H9 (cell line): ENCODE measurements around the gene IL1RAPL2. TPM values are rescaled to one million over a fixed set of nuclear protein-coding genes. Genes with fewer than 3 reads are reported as not detected.

ENCODE experiments used
- DNase-seq: peaks from one replicate; pipeline ENCODE4 v3.0.0-alpha.2; 2017
- H2AFZ ChIP-seq: one replicate; pipeline ENCODE4 v1.6.1; 2013; ENCODE audit warnings: mild to moderate bottlenecking, low read length, control low read depth, moderate library complexity
- H2AK5ac ChIP-seq: 2 replicates; pipeline ENCODE4 v1.6.1; 2013; ENCODE audit warnings: low read length, control low read depth, mixed read lengths; ENCODE audit not compliant: insufficient read length
- H2BK120ac ChIP-seq: one replicate; pipeline ENCODE4 v1.6.1; 2013; ENCODE audit warnings: low read depth, mild to moderate bottlenecking, low read length, control low read depth, inconsistent platforms; ENCODE audit not compliant: poor library complexity, severe bottlenecking
- H2BK12ac ChIP-seq: 2 replicates; pipeline ENCODE4 v1.6.1; 2013; ENCODE audit warnings: low read length, control low read depth, mixed read lengths, low read depth; ENCODE audit not compliant: insufficient read length
- H2BK15ac ChIP-seq: 2 replicates; pipeline ENCODE4 v1.6.1; 2013; ENCODE audit warnings: low read depth, low read length, control low read depth
- H2BK20ac ChIP-seq: one replicate; pipeline ENCODE4 v1.6.1; 2013; ENCODE audit warnings: low read depth, mild to moderate bottlenecking, low read length, control low read depth, inconsistent platforms; ENCODE audit not compliant: poor library complexity, severe bottlenecking
- H2BK5ac ChIP-seq: 2 replicates; pipeline ENCODE4 v1.6.1; 2013; ENCODE audit warnings: low read length, control low read depth, mixed read lengths; ENCODE audit not compliant: insufficient read length
- H3K14ac ChIP-seq: 2 replicates; pipeline ENCODE4 v1.6.1; 2013; ENCODE audit warnings: low read length, control low read depth; ENCODE audit not compliant: insufficient read depth
- H3K18ac ChIP-seq: 2 replicates; pipeline ENCODE4 v1.6.1; 2013; ENCODE audit warnings: low read depth, mild to moderate bottlenecking, mixed read lengths, low read length, control low read depth; ENCODE audit not compliant: insufficient read length
- H3K23ac ChIP-seq: 2 replicates; pipeline ENCODE4 v1.6.1; 2013; ENCODE audit warnings: low read length, control low read depth, mixed read lengths, low read depth; ENCODE audit not compliant: insufficient read length
- H3K23me2 ChIP-seq: 2 replicates; pipeline ENCODE4 v1.6.1; 2013; ENCODE audit warnings: low read depth, mild to moderate bottlenecking, mixed read lengths, low read length, control low read depth; ENCODE audit not compliant: insufficient read length, poor library complexity, severe bottlenecking
- H3K27ac ChIP-seq: 2 replicates; pipeline ENCODE4 v1.5.1; 2013; ENCODE audit warnings: low read length, control low read depth, mixed read lengths, low read depth; ENCODE audit not compliant: insufficient read length
- H3K27me3 ChIP-seq: 2 replicates; pipeline ENCODE4 v1.6.1; 2013; ENCODE audit warnings: low read length, control low read depth, inconsistent platforms; ENCODE audit not compliant: insufficient read depth
- H3K4ac ChIP-seq: 2 replicates; pipeline ENCODE4 v1.6.1; 2013; ENCODE audit warnings: low read depth, mild to moderate bottlenecking, control low read depth, inconsistent platforms, low read length, moderate library complexity
- H3K4me1 ChIP-seq: 2 replicates; pipeline ENCODE4 v1.6.1; 2013; ENCODE audit warnings: low read length, control low read depth, inconsistent platforms; ENCODE audit not compliant: insufficient read depth
- H3K4me2 ChIP-seq: 2 replicates; pipeline ENCODE4 v1.6.1; 2013; ENCODE audit warnings: low read length, control low read depth, mixed read lengths; ENCODE audit not compliant: insufficient read length, insufficient read depth
- H3K56ac ChIP-seq: 2 replicates; pipeline ENCODE4 v1.6.1; 2013; ENCODE audit warnings: low read depth, mild to moderate bottlenecking, mixed read lengths, low read length, control low read depth; ENCODE audit not compliant: insufficient read length
- H3K79me1 ChIP-seq: 2 replicates; pipeline ENCODE4 v1.6.1; 2013; ENCODE audit warnings: low read depth, mild to moderate bottlenecking, moderate library complexity, low read length, control low read depth, inconsistent platforms; ENCODE audit not compliant: insufficient read depth, poor library complexity, severe bottlenecking
- H3K79me2 ChIP-seq: 2 replicates; pipeline ENCODE4 v1.6.1; 2013; ENCODE audit warnings: low read length, control low read depth, inconsistent platforms; ENCODE audit not compliant: insufficient read depth
- H3K9ac ChIP-seq: 2 replicates; pipeline ENCODE4 v1.6.1; 2013; ENCODE audit warnings: low read length, control low read depth, mixed read lengths; ENCODE audit not compliant: insufficient read length; ENCODE audit errors: extremely low read depth
- H3K9me3 ChIP-seq: one replicate; pipeline ENCODE4 v1.6.1; 2013; ENCODE audit warnings: low read depth, low read length, inconsistent platforms; ENCODE audit not compliant: control insufficient read depth
- H3T11ph ChIP-seq: one replicate; pipeline ENCODE4 v1.6.1; 2013; ENCODE audit warnings: mild to moderate bottlenecking, low read length, control low read depth, inconsistent platforms
- H4K20me1 ChIP-seq: one replicate; pipeline ENCODE4 v1.6.1; 2013; ENCODE audit not compliant: control insufficient read depth, insufficient read length, insufficient read depth
- H4K5ac ChIP-seq: 2 replicates; pipeline ENCODE4 v1.6.1; 2013; ENCODE audit warnings: low read depth, mild to moderate bottlenecking, mixed read lengths, low read length, control low read depth; ENCODE audit not compliant: insufficient read length
- H4K8ac ChIP-seq: replicated peaks from 2 replicates; pipeline ENCODE4 v1.6.1; 2013; ENCODE audit warnings: low read length, control low read depth, mixed read lengths, low read depth; ENCODE audit not compliant: insufficient read length
- H4K91ac ChIP-seq: 2 replicates; pipeline ENCODE4 v1.6.1; 2013; ENCODE audit warnings: low read depth, mild to moderate bottlenecking, moderate library complexity, mixed read lengths, low read length, control low read depth; ENCODE audit not compliant: insufficient read length
- H3K27ac Mint-ChIP-seq, 3 experiments: 2 replicates in 2 of 3; 3 replicates in 1 of 3; pipeline ENCODE4 v1.8.0; 2020 to 2021; ENCODE audit warnings: mixed read lengths in 3 of 3, mild to moderate bottlenecking in 1 of 3, moderate library complexity in 1 of 3
- H3K27me3 Mint-ChIP-seq: 2 replicates; pipeline ENCODE4 v1.8.0; 2021; ENCODE audit warnings: low read depth, mild to moderate bottlenecking, moderate library complexity, mixed read lengths
- H3K36me3 Mint-ChIP-seq, 3 experiments: 2 replicates in 2 of 3; 3 replicates in 1 of 3; pipeline ENCODE4 v1.8.0; 2020 to 2021; ENCODE audit warnings: low read depth in 3 of 3, mixed read lengths in 3 of 3; ENCODE audit not compliant: insufficient read depth in 1 of 3
- H3K4me1 Mint-ChIP-seq, 2 experiments: 2 replicates each; pipeline ENCODE4 v1.8.0; 2020; ENCODE audit warnings: mixed read lengths in 2 of 2
- H3K4me3 Mint-ChIP-seq, 2 experiments: 2 replicates in 1 of 2; 3 replicates in 1 of 2; pipeline ENCODE4 v1.8.0; 2020 to 2021; ENCODE audit warnings: mild to moderate bottlenecking in 2 of 2, mixed read lengths in 2 of 2, moderate library complexity in 1 of 2
- H3K9me3 Mint-ChIP-seq, 2 experiments: 2 replicates in 1 of 2; 3 replicates in 1 of 2; pipeline ENCODE4 v1.8.0; 2020; ENCODE audit warnings: mild to moderate bottlenecking in 2 of 2, mixed read lengths in 2 of 2, moderate library complexity in 1 of 2
- CTCF ChIP-seq: fragments of 200-600 bp; sonication (generic); conservative IDR thresholded peaks from 3 replicates; pipeline ENCODE4 v1.8.0; 2021; ENCODE audit warnings: antibody characterized with exemption, mild to moderate bottlenecking
- WGBS: extraction: QIAGEN DNeasy Blood & Tissue Kit; methylation state at CpG from one replicate; pipeline ENCODE4 v1.1.7; 2013; ENCODE audit warnings: missing lambda C conversion rate, low lambda C conversion rate, mixed read lengths; ENCODE audit not compliant: insufficient read length; ENCODE audit errors: extremely low coverage; 5-methylcytosine and 5-hydroxymethylcytosine counted together
- total RNA-seq: library from RNA; stranded (reverse); gene quantifications from 2 replicates; pipeline ENCODE4 v1.2.1, GENCODE V29; 2021

Gene IL1RAPL2
- total RNA-seq, 1 experiment from 2014 or later = not detected

GRCh38 chrX:105515561-105515960 is 949.6 kb downstream of the IL1RAPL2 start:
- Histone ChIP-seq H3K9me3 (no peaks in the 10 kb centered on the region), H2AK5ac (no peak overlapping the region), H3K23ac (no peak overlapping the region), H2BK15ac (no peak overlapping the region), H3K4me2 (no peak overlapping the region), H2BK12ac (no peak overlapping the region), H2BK5ac (no peak overlapping the region), H3K56ac (no peak overlapping the region), H2BK120ac (no peak overlapping the region), H4K8ac (no peak overlapping the region), H2AFZ (no peak overlapping the region), H3K18ac (no peak overlapping the region), H3K27me3 (no peaks in the 10 kb centered on the region), H4K5ac (no peak overlapping the region), H3K27ac (no peak overlapping the region), H3K4ac (no peak overlapping the region), H3K79me2 (no peaks in the 10 kb centered on the region), H3K79me1 (no peaks in the 10 kb centered on the region), H3K9ac (no peak overlapping the region), H3K14ac (no peak overlapping the region), H3T11ph (no peak overlapping the region), H3K23me2 (no peaks in the 10 kb centered on the region), H4K20me1 (no peaks in the 10 kb centered on the region), H2BK20ac (no peak overlapping the region), H4K91ac (no peak overlapping the region), H3K4me1 (no peaks in the 10 kb centered on the region)
- no peak for TF ChIP-seq CTCF
- WGBS = no CpG with 5 or more reads among the region's 1 CpG
- H3K4me1 Mint-ChIP-seq = no peaks in the 10 kb centered on the region
- no peak for DNase-seq
- peaks cover 5 to 44% of the 10 kb centered on the region in 2 experiments for H3K9me3 Mint-ChIP-seq
- no peaks in the 10 kb centered on the region for H3K27me3 Mint-ChIP-seq
- H3K27ac Mint-ChIP-seq = no peak overlapping the region
- peaks cover 0 to 2% (median 0%) of the 10 kb centered on the region in 3 experiments; a peak in 2 of 7 replicates for H3K36me3 Mint-ChIP-seq
- H3K4me3 Mint-ChIP-seq = no peak overlapping the region
